ENCODE results near the gene HNMT. TPM values are rescaled to one million over a fixed set of nuclear protein-coding genes. Genes with fewer than 3 reads are reported as not detected.

The HNMT gene
- total and polyA plus RNA-seq, 2 of the 13 experiments (the other 11 are each of a cell fraction or from before 2014, with no cell fraction given): 279 to 309 TPM

GRCh38 chr2:137964066-137964858, at the start of gene HNMT (continued):
- TF ChIP-seq ZNF703 (CRISPR knock-in tag; IDR thresholded peaks at IDR 0.05; ENCODE audit: borderline replicate concordance) (no peak), ZNF576 (CRISPR knock-in tag; IDR thresholded peaks at IDR 0.05) (no peak), ZBED4 (CRISPR knock-in tag; IDR thresholded peaks at IDR 0.05; ENCODE audit: borderline replicate concordance) (peak; percentile 14), ZIK1 (CRISPR knock-in tag; IDR thresholded peaks at IDR 0.05; ENCODE audit: borderline replicate concordance, low read depth) (no peak), TOPORS (CRISPR knock-in tag; IDR thresholded peaks at IDR 0.05) (peak; percentile 81; the same call in 1 of the 2 replicates), BHLHE40 (IDR thresholded peaks at IDR 0.05; ENCODE audit: low read length) (no peak), PRDM10 (CRISPR knock-in tag; IDR thresholded peaks at IDR 0.05; ENCODE audit: low read depth) (0 out of 2 replicates have a peak, but pooled peaks have one; percentile 40), FOXJ3 (CRISPR knock-in tag; IDR thresholded peaks at IDR 0.05; ENCODE audit: borderline replicate concordance) (peak; percentile 100; the same call in 1 of the 2 replicates), SIX1 (CRISPR knock-in tag; IDR thresholded peaks at IDR 0.05; ENCODE audit: borderline replicate concordance) (peak; percentile 93), ZBTB46 (CRISPR knock-in tag; IDR thresholded peaks at IDR 0.05; ENCODE audit: borderline replicate concordance) (no peak), PRDM15 (CRISPR knock-in tag; IDR thresholded peaks at IDR 0.05) (peak; percentile 67; the same call in 1 of the 2 replicates), CHD4 (IDR thresholded peaks at IDR 0.05; ENCODE audit: borderline replicate concordance, low read length) (no peak; the same call in 1 of the 2 replicates), ZNF260 (CRISPR knock-in tag; IDR thresholded peaks at IDR 0.05; ENCODE audit: borderline replicate concordance, low read depth) (no peak)

All from HepG2 (cell line).